Right lobe of liver (tissue), 6 donors: Measurements from ENCODE around the gene OTOP2. TPM values are rescaled to one million over a fixed set of nuclear protein-coding genes. Genes with fewer than 3 reads are reported as not detected.

Experiments used
- ATAC-seq, 4 donors: fragments of 200-7000 bp; cut with Tn5 transposase; one replicate each; pipeline ENCODE4 v1.9.1; 2020; ENCODE audit warnings: mild to moderate bottlenecking in 4 of 4, moderate library complexity in 4 of 4
- DNase-seq, 3 donors: peaks; one replicate each; pipeline ENCODE4 v3.0.0-alpha.2; 2020
- H3K27ac ChIP-seq, 3 donors: fragments of 200-600 bp; one replicate each; pipeline ENCODE4 v1.8.0; 2022
- H3K27me3 ChIP-seq, 2 donors: fragments of 200-600 bp; one replicate each; pipeline ENCODE4 v1.8.0; 2022
- H3K36me3 ChIP-seq, 4 donors: fragments of 200-600 bp; sonication (generic) in 1 of 4; one replicate each; pipeline versions ENCODE4 v1.5.1 to v1.8.0; 2017 to 2022; ENCODE audit warnings: control low read depth in 1 of 4
- H3K4me1 ChIP-seq, 4 donors: fragments of 200-600 bp; sonication (generic) in 1 of 4; one replicate each; pipeline versions ENCODE4 v1.5.1 to v1.8.0; 2017 to 2022; ENCODE audit warnings: control low read depth in 1 of 4
- H3K4me3 ChIP-seq, 3 donors: fragments of 200-600 bp; one replicate each; pipeline ENCODE4 v1.8.0; 2022
- H3K9me3 ChIP-seq, 4 donors: fragments of 200-600 bp; sonication (generic) in 1 of 4; one replicate each; pipeline versions ENCODE4 v1.5.1 to v1.8.0; 2017 to 2022; ENCODE audit warnings: control low read depth in 1 of 4
- POLR2A ChIP-seq: fragments of 450-650 bp; IDR thresholded peaks from one replicate; pipeline ENCODE4 v1.6.1; 2017; ENCODE audit warnings: antibody characterized with exemption, mild to moderate bottlenecking
- WGBS: methylation state at CpG from one replicate; pipeline ENCODE4 v1.1.6; 2018; ENCODE audit warnings: low coverage, low lambda C conversion rate; ENCODE audit not compliant: insufficient coverage; ENCODE audit errors: missing lambda C conversion rate; 5-methylcytosine and 5-hydroxymethylcytosine counted together
- intact Hi-C, 2 donors: fragments of 100-400 bp; cut with DNase I; formaldehyde crosslinking; loops; one replicate each; pipeline versions ENCODE4 v1.11.2 to v1.14.1; 2022
- total RNA-seq, 6 experiments: library from RNA; depleted of rRNA in 2 of 6; stranded (reverse); fragments of >200 nt in 2 of 6; fragmentation: NEBNext Ultra II Directional in 3 of 6; extraction: Animal tissue kit (Norgen Biotek cat#: 25700) in 3 of 6; gene quantifications; one replicate each; pipeline versions ENCODE4 v1.1.0 to v1.2.4, GENCODE V29; 2016 to 2023
- TF ChIP-seq, protein P1 (sequence below), 4 donors: fragments of 200-600 bp in 3 of 4; fragments of 450-650 bp in 1 of 4; IDR thresholded peaks; one replicate each; pipeline versions ENCODE4 v1.5.1 to v1.8.0; 2016 to 2022; ENCODE audit warnings: antibody characterized with exemption in 4 of 4, mild to moderate bottlenecking in 2 of 4
- donor health status: DM: no; HTN: yes; CAD: no.
- donor health status: DM: no; HTN: no; CAD: no.
- donor health status: DM: no; HTN: no; CAD: no.
- donor health status: DM: no; HTN: yes; CAD: no.
- donor health status: DM: no; HTN: yes; CAD: no.

Gene OTOP2
- total RNA-seq, 6 experiments from 2014 or later = not detected

DNA sequence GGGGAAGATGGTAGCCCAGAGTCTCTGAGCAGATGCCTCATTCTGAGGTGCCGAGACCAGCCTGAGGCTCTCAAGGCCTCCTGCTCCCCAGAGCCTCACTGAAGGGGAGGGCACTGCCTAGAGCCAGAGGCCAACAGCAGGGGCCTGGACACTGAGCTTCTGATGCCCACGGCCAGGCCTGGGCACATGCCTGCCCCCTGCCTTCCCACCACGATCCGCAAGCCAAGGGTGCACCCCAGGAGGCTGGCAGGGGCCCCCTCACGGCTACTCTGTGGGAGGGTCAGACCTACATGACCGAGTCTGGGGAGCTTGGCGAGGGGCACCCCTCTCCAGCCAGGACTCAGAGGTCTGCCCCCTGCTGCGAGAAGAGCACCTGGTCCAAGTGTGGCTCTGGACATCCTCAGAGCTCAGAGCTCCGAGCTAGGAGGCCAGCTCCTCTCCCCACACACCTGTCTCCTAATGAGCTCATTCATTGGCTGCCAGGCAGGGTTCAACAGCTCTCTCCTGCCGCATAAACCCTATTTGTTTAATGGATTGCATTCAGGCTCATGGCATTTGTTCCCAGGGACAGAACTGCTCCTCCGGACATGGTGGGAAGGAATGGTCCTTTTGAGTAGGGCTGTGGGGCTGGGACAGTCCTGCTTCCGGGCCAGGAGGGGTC lies 25.5 kb downstream of the OTOP2 start:
- Histone ChIP-seq H3K27ac (no peak overlapping the region), H3K36me3 (no peaks in the 10 kb centered on the region), H3K9me3 (no peaks in the 10 kb centered on the region), H3K27me3 (no peaks in the 10 kb centered on the region), H3K4me1 (no peaks in the 10 kb centered on the region), H3K4me3 (no peak overlapping the region)
- intact Hi-C loops = no loop called here
- WGBS = 31% methylated on average over 5 of the region's 12 CpGs
- DNase-seq (no peak), ATAC-seq (peak in 1 of 4 donors; percentile 34)
- TF ChIP-seq, protein P1, sequence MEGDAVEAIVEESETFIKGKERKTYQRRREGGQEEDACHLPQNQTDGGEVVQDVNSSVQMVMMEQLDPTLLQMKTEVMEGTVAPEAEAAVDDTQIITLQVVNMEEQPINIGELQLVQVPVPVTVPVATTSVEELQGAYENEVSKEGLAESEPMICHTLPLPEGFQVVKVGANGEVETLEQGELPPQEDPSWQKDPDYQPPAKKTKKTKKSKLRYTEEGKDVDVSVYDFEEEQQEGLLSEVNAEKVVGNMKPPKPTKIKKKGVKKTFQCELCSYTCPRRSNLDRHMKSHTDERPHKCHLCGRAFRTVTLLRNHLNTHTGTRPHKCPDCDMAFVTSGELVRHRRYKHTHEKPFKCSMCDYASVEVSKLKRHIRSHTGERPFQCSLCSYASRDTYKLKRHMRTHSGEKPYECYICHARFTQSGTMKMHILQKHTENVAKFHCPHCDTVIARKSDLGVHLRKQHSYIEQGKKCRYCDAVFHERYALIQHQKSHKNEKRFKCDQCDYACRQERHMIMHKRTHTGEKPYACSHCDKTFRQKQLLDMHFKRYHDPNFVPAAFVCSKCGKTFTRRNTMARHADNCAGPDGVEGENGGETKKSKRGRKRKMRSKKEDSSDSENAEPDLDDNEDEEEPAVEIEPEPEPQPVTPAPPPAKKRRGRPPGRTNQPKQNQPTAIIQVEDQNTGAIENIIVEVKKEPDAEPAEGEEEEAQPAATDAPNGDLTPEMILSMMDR (IDR thresholded peaks at IDR 0.05) = no peak
- TF ChIP-seq POLR2A = no peak

DNA sequence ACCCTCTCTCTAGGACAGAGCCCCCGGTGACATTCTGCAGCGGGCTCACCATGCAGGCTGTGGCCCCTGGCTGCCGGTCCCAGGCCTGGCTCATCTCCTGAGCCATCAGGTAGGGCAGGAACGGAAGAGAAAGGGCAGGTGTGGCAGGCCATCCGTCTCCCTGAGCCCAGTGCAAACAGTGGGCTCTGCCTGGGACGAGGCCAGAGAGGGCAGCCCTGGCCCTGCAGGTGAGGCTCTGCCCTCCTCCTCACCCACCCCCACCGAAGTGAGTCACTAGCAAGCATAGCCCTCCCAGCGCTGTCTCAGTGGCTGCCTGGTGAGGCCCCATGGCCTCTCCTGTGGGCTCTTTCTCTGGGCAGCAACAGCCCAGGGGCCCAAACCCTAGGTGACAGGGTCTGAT lies 26.1 kb downstream of the OTOP2 start:
- TF ChIP-seq POLR2A = no peak
- TF ChIP-seq, protein P1 (IDR thresholded peaks at IDR 0.05) = no peak
- DNase-seq (no peak), ATAC-seq (no peak)
- no peaks in the 10 kb centered on the region for H3K4me1 ChIP-seq
- no peak overlapping the region for H3K27ac ChIP-seq
- no peaks in the 10 kb centered on the region for H3K27me3 ChIP-seq
- H3K36me3 ChIP-seq = no peaks in the 10 kb centered on the region
- no CpG with 5 or more reads among the region's 8 CpGs for WGBS
- H3K4me3 ChIP-seq = no peak overlapping the region
- no peaks in the 10 kb centered on the region for H3K9me3 ChIP-seq
- intact Hi-C loops = no loop called here

DNA sequence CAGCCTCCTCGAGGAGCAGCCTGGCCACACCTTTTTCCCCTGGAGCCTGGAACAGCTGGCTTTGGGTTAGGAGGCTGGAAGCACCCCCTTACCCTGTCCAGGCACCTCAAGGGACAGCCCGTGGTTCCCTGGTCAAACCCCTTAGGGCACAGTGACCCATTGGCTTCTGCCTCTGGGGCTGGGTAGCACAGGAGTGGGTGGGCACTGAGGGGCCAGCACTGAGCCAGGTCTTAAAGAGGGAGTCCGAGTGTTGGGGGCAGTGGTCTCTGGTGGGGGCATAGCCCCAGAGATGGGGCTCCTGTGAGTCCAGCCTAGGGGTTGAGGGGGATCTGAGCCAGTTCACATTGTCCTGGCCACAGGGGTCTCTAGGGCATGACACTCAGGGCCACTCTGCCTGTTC lies 27.0 kb downstream of the OTOP2 start:
- ATAC-seq = no peak
- TF ChIP-seq, protein P1 (IDR thresholded peaks at IDR 0.05) = no peak
- no peak for TF ChIP-seq POLR2A

DNA sequence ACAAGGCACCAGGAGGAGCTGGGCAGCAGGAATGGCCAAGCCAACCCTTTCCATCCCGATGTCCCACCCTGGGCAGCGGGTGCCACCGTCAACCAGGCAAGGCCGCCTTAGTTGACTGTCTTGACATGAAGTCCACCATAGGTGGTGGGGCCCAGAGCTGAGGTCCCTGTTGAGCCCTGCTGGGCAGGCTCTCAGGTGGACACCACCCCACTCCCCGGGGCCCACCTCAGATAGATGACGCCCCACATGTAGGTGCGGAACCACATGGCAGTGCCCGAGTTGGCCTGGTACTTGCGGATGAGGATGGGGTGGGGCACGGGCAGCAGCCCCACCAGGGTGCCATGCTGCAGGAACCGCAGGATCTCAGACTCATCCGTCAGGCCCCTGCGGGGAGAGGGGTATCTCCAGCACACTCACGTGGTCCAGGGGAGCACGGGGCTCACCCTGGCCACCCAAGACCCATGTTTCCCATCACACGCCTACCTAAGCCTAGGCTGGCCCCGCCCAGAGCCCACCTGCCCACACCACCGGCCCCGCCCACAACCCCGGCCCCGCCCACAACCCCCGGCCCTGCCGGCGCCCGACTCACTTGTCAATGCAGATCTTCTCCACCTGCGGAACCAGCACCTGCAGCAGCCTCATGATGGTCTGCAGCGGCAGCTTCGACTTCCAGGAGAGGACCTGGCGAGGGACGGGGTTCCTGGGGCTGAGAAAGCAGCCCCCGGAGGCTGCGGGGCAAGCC lies 27.8 kb downstream of the OTOP2 start:
- Histone ChIP-seq H3K4me3 (no peak overlapping the region), H3K4me1 (no peaks in the 10 kb centered on the region), H3K27ac (no peak overlapping the region), H3K36me3 (no peaks in the 10 kb centered on the region), H3K27me3 (no peaks in the 10 kb centered on the region), H3K9me3 (no peaks in the 10 kb centered on the region)
- intact Hi-C loops = no loop called here
- TF ChIP-seq POLR2A = no peak
- TF ChIP-seq, protein P1 (IDR thresholded peaks at IDR 0.05) = no peak
- no peak for ATAC-seq
- WGBS = 51% methylated on average over 7 of the region's 32 CpGs
- DNase-seq = no peak

More for the DNA sequence above, 27.0 kb downstream of the OTOP2 start:
- no CpG with 5 or more reads among the region's 3 CpGs for WGBS
- H3K9me3 ChIP-seq = no peaks in the 10 kb centered on the region
- H3K4me3 ChIP-seq = no peak overlapping the region
- H3K36me3 ChIP-seq = no peaks in the 10 kb centered on the region
- intact Hi-C loops = no loop called here
- no peaks in the 10 kb centered on the region for H3K4me1 ChIP-seq
- H3K27me3 ChIP-seq = no peaks in the 10 kb centered on the region
- no peak overlapping the region for H3K27ac ChIP-seq
- DNase-seq = no peak
